NCI-H1694 (cell line): ENCODE data around the gene CHRNA1.

Experiments used
- DNase-seq: peaks from one replicate; lab custom pipeline; 2025; lab: John Stamatoyannopoulos, UW

Gene CHRNA1

DNA sequence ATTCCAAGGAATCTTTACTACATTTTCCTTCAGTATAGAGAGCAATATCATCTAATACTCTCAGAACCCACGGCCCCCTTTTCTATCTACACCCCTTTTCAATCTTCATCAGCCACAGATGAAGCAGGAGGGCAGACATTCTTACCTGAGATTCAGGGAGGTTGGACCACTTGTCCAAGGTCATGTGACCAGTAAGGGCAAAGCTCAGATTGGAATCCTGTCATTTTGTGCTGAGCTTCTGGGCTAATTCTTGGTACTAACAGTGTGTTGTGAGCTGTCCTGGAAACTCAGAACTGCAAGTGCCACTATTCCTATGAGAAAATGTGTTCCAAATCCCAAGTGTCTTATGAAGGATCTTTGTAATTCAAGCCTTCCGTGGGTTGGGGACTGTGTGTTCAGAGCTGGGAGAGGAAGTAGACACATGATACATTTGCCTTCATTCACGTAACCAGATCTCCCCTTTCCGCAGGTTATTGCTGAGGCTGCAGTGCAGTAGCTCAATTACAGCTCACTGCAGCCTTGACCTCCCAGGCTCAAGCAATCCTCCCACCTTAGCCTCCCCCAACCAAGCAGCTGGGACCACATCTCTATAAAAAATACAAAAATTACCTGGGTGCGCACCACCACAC lies 3.3 kb downstream of the CHRNA1 start:
- no peak for DNase-seq

DNA sequence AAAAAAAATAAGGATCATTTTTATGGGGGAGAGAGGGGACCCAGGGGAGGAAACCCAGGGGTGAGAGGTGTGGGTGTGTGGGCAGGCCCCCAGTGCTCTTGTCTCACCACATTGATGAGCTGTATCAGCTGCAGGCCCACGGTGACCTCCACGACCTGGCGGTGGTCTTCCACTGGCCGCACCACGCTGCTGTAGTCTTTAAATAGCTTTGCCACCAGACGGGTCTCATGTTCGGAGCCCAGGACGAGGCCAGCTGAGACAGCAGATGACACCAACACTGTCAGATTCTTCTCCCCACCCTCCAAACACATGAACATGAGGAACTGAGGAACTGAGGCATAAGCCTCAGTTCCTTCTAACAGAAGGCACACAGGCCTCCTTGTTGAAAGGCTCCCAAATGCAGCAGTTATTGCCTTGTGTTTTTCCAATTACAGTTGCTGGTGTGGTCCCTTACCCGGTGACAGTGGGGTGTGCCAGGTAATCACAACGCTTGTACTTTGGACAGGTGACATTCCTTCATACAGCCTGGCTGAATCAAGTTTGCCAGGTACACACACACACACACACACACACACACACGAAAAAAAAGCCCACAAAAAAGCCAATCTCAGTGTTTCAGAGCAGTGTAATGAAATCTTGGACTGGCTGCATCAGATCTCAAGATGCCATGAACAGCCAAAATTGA lies 4.7 kb downstream of the CHRNA1 start:
- DNase-seq: no peak

DNA sequence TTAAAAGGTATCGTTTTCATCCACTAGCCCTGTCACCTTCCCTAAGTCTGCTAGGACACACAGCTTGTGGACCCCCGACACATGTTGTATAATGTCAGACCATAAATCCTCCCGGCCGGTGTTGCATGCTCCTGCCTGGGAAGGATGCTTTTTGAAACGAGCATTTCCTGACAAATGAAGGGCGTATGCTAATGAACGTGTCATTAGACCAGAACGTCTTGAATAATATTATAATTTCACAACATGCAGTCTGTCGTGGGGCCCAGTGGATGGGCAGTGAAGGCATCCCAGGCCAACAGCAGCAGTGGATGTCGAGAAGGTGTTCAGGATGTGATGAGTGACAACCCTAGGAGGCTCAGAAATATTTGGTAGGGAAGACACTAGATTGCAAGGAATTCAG lies 7.5 kb downstream of the CHRNA1 start:
- no peak for DNase-seq

DNA sequence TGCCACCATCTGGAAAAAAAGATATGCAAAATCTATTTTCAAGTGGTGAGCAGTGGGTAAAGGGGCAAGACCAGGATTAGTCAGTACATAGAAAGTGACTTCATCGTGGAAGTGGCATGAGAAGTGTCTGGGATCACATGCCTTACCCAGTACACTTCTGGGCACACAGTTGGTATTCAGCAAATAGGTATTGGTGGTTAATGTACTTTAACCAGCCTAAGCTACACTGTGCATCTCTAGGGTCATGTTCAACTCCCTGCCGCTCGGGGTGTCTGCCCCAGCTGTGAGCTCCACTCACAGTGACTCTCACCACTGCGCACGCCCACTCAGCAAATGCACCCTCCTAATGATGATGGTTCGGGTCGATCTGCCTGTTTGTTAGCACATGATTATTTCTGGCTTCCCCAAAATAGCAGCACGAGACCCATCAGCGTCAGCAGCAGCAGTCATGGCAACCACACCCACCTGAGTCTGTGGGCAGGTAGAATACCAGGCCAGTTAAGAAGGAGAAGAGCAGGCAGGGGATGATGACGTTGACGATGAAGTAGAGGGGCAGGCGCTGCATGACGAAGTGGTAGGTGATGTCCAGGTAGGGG lies 11.1 kb downstream of the CHRNA1 start:
- no peak for DNase-seq

DNA sequence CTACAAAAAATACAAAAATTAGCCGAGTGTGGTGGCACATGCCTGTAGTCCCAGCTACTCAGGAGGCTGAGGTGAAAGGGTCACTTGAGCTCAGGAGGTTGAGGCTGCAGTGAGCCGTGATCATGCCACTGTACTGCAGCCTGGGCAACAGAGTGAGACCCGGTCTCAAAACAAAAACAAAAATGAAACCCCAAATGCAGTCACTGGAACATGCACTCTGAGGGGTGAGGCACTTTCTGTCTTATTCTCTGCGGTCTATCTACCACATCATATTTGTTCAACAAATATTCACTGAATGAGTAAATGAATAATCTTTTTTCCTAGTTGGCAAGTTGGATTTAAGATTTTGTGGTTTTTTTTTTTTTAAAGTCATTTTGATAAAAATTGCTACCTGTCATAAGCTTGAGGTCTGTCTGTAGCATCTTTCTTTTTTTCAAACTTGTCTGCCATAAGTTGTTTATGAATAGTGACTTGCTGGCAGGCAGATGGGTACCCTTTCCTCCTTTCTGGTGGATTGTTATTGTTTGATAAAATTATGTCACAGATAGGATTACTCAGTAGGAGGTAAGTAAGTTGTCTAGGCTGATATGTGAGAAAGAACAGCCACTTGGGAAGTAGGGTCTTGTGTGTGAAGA lies 11.8 kb downstream of the CHRNA1 start:
- no peak for DNase-seq

DNA sequence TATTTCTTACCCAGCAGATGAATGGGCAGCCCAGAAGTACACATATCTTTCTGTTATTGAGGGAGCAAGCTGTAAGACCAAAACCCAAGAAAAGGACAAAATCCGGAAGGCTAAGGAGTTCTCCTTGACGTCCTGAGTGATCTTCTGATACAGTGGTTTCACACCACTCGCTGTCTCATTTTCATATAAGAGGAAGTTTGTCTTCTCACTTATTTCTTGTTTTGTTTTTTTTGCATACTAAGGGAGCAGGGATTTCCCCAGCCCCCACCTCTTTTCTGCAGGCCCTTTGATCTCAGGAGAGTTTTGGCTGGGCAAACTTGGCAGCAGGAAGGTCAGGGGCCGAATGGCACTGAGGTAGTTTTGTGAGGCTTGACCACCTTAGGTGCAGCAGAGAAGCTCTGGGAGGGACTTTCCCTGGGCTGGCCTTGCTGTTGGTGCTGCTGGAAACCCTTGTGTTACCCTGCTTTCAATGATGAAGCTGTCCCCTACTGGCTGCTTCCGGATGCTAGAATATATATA lies 13.3 kb downstream of the CHRNA1 start:
- no peak for DNase-seq

DNA sequence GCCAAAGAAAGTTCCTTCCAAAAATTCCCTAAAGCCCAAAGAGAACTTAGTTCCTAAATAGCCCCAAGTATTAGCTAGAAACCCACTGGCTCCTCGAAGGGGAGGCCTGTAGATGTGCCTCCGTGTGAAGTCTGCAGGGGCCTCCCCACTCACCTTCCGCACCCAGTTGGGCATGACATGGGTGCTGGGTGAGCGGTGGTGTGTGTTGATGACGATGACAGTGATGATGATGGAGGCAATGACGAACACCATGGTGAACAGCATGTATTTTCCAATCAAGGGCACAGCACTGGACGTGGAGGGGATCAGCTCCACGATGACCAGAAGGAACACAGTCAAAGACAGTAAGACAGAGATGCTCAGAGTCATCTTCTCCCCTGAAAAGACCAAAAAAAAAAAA lies 14.5 kb downstream of the CHRNA1 start:
- no peak for DNase-seq

DNA sequence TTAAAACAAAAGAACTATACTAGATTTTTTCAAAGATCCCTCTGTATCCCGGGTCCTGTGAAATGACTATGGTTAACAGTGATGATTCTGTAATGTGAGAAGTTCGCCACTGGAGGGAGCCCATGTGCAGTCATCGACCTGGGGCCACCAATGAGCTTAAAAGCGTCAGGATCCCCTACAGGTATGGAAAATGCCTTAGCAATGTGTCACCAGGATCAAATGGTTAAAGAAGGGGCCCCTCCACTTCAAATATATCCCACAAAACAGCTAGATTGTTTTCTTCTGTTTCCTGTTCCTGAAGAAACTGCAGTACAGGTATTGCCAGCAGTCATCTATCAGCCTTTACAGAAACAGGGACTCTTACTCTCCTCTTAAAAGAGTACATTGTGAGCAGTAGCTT lies 15.3 kb downstream of the CHRNA1 start:
- DNase-seq: peak; percentile 63

DNA sequence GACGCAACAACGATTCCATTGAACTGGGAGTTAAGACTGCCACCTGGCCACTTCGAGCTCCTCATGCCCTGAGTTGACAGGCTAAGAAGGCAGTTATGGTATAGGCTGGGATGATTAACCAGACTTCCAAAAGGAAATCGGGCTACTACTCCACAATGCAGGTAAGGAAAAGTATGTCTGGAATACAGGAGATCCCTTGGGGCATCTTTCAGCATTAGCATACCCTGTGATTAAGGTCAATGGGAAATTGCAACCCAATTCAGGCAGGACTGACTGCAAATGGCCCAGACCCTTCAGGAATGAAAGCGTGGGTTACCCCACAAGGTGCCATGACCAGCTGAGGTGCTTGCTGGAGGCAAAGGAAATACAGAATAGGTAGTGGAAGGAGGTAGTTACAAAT lies 19.1 kb downstream of the CHRNA1 start:
- DNase-seq: no peak

DNA sequence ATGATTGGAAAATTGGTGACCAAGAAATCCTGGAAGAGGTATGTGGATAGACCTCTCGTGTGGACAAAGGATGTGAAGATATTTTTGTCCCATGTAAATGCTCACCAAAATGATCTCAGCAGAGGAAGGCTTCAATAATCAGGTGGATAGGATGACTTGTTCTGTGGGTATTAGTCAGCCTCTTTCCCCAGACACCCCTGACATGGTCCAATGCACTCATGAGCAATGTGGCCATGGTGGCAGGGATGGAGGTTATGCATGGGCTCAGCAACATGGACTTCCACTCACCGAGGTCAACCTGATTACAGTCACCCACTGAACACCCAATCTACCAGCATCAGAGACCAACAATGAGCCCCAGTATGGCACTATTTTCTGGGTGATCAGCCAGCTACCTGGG lies 20.2 kb downstream of the CHRNA1 start:
- DNase-seq: no peak

DNA sequence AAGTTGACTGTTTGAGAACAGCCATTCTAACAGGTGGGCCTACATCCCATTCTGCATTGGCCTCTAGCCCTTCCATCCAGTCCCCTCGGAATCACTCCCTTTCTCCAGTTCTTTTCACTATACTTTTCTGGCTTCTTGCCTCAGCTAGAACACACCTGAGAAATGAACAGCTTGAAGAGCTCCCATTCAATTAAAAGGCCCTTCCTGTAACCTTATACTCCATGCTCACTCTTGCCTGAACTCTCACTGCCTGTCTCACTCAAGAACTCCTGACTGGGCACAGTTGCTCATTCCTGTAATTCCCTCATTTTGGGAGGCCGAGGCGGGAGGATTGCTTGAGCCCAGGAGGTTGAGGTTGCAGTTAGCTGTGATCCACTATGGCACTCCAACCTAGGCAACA lies 23.6 kb downstream of the CHRNA1 start:
- DNase-seq: no peak

DNA sequence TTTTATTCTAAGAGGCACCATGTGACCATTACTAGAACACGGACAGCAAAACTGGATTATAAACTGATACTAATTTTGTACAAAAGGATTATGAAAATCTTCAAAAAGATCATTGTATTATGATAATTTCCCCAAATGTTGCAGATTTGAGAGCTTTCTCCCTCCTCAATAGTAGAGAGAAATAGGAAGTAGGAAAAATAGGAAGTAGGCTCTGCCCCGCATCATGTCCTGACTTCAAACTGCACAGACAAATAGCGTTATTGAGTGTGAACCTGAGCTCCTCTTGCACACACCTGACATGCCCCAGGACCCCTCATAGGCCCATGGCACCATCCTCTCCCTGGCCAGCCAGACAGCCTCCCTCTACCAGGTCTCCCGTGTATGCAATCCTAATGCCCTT lies 25.4 kb downstream of the CHRNA1 start:
- DNase-seq: no peak

DNA sequence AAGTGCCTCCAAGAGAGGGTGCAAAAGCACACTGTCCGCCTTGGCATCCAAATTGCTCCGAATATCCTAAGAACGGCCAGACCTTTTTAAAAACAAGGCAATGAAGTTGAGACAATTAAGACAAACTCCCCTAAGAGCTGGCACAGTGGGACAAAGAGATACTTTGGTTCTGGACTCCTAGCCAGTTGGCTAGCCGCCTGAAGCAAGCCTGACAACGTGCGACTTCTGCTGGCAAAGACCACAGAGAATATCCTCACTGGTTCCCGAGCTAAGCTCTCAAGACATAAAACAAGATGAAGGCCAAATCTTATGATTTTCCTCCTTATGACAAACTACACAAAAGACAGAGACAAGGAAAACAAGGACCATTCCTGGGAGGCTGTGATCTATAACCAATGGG lies 32.7 kb downstream of the CHRNA1 start:
- no peak for DNase-seq

DNA sequence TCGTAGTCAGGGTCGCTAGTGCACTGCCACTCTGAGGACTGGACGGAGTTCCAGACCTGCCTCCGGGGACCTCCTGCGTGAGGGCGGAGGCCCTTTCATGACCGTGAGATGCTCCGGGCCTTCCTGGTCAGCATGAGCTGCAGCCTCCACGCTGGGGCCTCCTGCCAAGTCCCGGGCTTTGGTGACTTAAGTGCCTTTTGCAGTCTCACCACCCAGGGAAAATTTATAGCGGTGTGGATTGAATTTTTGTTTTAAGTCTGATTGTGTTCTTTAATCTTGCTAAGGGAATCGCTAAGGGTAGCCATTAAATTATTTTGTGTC lies 33.6 kb downstream of the CHRNA1 start:
- DNase-seq: no peak

DNA sequence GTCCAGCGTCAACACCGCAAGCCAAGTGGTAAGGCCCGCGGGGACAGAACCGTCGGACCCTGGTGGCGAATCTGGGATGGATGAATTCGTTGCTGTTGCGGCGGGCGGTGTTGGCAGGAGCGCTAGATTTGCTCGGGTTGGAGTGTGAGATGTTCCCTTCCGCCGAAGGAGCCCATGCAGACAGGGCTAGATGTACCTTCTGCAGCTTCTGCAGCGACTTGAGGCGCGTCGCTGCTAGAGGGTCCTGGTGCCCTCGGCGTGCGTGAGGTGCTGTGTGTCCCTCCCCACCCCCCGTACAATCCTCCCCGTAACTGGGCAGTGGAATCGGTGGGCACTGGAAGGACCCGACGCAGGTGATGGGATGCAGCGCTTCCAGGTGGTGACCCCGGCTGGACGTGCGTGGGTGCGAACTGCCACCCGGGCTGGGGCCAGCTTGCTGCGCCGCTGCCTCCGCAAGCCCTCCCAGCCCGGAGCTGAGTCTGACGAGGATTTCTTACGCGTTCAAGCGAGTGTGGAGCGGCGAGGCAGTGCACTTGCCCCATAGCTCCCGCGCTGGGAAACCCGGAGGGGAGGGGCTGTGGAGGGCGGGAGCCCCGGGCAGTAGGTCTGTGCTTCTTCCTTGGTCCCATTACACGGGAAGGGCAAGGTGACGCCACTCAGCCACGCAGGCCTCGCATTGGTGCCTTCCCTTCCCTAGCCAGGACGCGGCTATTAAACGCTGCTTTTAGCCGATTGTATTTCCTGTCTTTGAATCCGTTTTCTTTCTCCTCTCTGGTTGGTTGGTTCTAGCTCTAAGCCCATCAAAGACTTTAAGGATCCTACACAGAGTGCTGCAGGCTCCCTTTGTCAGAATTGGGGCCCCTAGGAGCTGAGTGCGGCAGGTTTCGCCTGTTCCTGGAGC lies 34.2 kb downstream of the CHRNA1 start:
- DNase-seq: no peak

DNA sequence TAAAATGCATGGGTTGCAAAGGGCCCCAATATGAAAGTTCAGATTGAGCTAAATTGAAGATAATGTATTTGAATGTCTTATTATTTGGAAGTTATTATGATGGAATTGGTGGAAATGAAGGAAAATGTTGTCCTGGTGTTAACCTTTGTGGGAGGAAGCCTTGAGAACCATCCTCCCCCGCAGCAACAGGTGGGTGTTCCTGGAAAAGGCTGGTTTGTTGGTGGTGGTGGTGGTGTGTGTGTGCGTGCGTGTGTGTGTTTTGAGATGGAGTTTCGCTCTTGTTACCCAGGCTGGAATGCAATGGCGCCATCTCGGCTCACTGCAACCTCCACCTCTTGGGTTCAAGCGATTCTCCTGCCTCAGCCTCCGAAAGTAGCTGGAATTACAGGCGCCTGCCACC lies 36.2 kb downstream of the CHRNA1 start:
- no peak for DNase-seq

DNA sequence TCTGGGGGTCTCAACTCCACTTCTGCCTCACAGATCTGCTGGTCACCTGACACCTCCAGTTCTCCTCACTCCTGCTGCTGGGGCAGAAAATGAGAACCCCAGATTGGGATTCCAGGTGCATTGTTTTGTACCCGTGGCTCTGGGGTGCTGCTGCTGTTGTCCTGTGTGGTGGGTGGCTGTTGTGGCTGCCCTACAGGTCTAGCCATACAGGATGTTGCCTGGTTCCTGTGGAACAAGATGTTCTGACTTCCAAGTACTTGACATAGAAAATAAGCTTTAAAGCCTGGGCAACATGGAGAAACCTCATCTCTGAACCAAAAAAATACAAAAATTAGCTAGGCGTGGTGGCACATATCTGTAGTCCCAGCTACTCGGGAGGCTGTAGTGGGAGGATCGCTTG lies 38.1 kb downstream of the CHRNA1 start:
- no peak for DNase-seq

DNA sequence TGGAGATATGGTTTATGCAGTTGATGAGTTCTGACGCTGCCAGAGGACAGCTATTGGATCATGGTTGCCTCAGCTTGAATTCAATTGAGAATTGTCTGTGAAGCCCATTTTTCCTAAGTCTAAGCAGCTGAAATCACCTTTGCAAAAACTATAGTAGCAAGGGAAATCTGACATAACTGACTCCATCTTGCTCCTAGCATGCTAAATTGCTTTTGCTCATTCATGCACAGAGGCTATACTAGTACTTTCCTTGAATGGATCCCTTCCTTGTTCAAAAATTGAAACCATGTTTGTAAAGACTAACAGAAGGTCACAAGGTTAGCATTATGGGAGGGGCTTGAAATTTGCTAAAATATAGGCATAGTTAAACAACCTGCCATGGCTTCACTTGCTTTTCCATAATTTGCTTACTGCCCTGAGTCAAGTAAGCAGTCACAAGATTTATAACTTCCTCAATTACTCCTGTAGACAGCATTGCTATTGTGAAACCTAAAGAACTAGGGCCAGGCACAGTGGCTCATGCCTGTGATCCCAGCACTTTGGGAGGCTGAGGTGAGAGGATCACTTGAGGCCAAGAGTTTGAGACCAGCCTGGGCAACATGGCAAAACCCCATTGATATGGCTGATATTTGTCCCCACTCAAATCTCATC lies 41.2 kb downstream of the CHRNA1 start:
- DNase-seq: no peak

DNA sequence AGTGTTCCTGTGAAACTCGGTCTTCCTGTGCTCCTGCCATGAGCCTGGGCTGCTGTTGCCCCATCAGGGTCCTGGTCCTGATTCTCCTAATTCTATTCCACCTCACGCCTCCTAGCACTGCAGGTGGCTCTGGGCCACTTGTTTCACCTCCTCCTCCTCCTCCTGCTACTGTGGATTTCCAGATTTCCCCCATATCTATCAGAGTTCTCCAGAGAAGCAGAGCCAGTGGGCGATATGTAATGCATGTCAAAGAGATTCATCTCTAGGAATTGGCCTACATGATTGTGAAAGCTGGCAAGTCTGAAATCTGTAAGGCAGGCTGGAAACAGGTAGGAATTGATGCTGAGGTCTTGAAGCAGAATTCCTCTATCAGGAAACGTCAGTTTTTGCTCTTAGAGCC lies 45.3 kb downstream of the CHRNA1 start:
- no peak for DNase-seq

DNA sequence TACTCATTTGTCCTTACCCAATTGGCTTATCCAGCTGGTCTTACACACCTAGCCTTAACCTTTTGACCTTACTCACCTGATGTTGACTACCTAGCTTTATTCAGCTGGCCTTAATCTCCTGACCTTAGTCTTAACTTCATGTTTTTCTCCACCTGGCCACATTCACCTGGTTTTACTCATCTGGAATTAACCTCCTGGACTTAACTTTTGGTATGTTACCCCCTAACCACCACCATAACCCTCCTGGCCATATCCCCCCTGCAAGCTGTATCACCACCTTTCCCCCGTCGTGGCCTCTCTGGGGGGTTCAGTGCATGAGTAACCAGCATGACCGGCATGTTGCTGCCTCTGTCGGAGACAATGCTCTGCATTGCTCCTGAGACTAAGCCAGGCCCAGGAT lies 45.7 kb downstream of the CHRNA1 start:
- no peak for DNase-seq

DNA sequence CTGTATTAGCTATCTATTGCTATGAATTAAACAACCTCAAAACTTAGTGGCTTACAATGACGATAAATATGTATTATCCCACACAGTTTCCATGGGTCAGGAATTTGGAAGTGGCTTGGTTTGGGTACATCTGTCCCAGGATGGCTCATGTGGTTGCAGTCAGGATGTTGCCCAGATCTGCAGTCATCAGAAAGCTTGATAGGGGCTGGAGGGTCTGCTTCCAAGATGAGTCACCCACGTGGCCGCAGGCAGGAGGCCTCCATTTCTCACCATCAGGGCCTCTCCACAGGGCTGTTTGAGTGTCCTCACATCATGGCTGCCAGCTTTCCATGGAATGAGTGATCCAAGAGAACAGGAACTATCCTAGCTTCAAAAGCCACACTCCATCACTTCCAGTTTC lies 46.4 kb downstream of the CHRNA1 start:
- DNase-seq: no peak

DNA sequence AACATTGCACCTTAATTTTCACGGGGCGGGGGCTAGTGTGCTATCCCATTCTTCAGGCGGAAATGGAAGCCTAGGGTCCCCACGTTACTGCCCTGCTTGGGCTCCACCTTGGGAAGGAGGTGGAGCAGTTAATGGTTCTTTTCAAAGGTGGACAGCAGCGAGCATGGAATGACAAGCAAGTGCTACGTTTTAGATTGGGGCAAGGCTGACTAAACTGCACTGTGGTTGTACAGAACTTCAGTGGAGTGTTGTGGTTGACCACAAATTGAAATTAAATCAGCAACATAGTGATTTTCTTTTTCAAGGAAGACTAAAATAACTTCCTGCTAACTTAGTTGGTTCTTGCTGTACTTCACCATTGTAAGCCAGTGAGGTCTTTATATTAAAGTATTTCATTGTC lies 47.0 kb downstream of the CHRNA1 start:
- DNase-seq: no peak
